Activated T-cell treated with anti-CD3 and anti-CD28 coated beads for 1 hour (primary cell): Measurements from ENCODE around the gene BRD1.
"Not testable (repeated sequence)": the region's sequence is repeated elsewhere in the genome, so short reads cannot be mapped to it uniquely, and the experiment has no call there.

Experiments
- DNase-seq: peaks from one replicate; pipeline ENCODE4 v3.0.0-alpha.2; 2020; ENCODE audit warnings: low read depth

BRD1 gene

GRCh38 chr22:49783036-49783746 lies 44.5 kb downstream of the BRD1 start:
- DNase-seq: no peak

GRCh38 chr22:49781886-49782285 lies 45.8 kb downstream of the BRD1 start:
- not testable (repeated sequence) for DNase-seq

- DNase-seq: no peak
Measured at GRCh38 chr22:49781289-49781782, 46.3 kb downstream of the BRD1 start.

GRCh38 chr22:49780698-49781288 lies 46.9 kb downstream of the BRD1 start:
- no peak for DNase-seq

- no peak for DNase-seq
Measured at GRCh38 chr22:49779853-49780697, 47.6 kb downstream of the BRD1 start.

GRCh38 chr22:49779211-49779610 lies 48.5 kb downstream of the BRD1 start:
- no peak for DNase-seq

- DNase-seq: no peak
Measured at GRCh38 chr22:49777569-49778249, 50.0 kb downstream of the BRD1 start.

GRCh38 chr22:49776891-49777290 lies 50.8 kb downstream of the BRD1 start:
- no peak for DNase-seq

GRCh38 chr22:49775867-49776511 lies 51.7 kb downstream of the BRD1 start:
- DNase-seq: no peak

GRCh38 chr22:49775191-49775866 lies 52.3 kb downstream of the BRD1 start:
- no peak for DNase-seq

GRCh38 chr22:49774499-49775151 lies 53.0 kb downstream of the BRD1 start:
- DNase-seq: no peak

GRCh38 chr22:49774046-49774445 lies 53.6 kb downstream of the BRD1 start:
- DNase-seq: no peak

GRCh38 chr22:49773531-49773930 lies 54.1 kb downstream of the BRD1 start:
- no peak for DNase-seq

GRCh38 chr22:49772692-49773091 lies 55.0 kb downstream of the BRD1 start:
- DNase-seq: no peak

- DNase-seq: no peak
Measured at GRCh38 chr22:49771266-49772065, 56.2 kb downstream of the BRD1 start.

GRCh38 chr22:49770547-49771265 lies 57.0 kb downstream of the BRD1 start:
- no peak for DNase-seq

GRCh38 chr22:49769691-49770546 lies 57.8 kb downstream of the BRD1 start:
- no peak for DNase-seq
